CD4-positive, alpha-beta T cell treated with Interleukin-6 at 100 ng/mL for 8 hours (primary cell): ENCODE measurements around the gene RALGPS2.
"Not testable (repeated sequence)": the region's sequence is repeated elsewhere in the genome, so short reads cannot be mapped to it uniquely, and the experiment has no call there.

ENCODE experiments used
- DNase-seq: peaks from one replicate; pipeline ENCODE4 v3.0.0-alpha.2; 2020; ENCODE audit warnings: mixed read lengths, low spot score

Gene RALGPS2

GRCh38 chr1:178944729-178945128, 219.7 kb downstream of the RALGPS2 start:
- no peak for DNase-seq

DNA sequence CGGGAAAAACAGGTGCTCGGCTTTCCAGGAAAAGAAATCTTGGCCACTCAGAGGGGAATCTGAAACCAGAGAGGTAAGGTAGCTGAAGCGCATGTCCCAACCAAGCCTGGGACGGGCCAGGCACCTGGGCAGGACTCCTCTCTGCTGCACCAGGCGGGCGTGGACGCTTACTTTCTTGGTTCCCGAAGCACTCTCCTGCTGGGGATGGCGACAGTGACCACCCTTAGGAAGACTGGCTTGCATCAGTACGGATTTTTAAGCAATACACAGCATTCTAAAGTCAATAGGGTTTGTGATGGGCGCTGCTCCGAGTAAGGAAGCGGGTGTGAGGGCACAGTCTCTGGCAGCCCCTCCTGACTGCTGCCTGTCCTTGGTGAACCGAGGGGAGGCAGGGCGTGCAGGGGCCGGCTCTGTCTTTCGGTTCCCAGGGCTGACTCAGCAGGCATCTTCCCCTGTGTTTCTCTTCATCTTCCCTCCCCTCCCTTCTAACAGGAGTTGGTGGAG, 220.8 kb downstream of the RALGPS2 start:
- DNase-seq: no peak

GRCh38 chr1:178946416-178946815, 221.4 kb downstream of the RALGPS2 start:
- no peak for DNase-seq

GRCh38 chr1:178946855-178947676, 222.0 kb downstream of the RALGPS2 start:
- no peak for DNase-seq

GRCh38 chr1:178947677-178947981, 222.6 kb downstream of the RALGPS2 start:
- DNase-seq: no peak

- no peak for DNase-seq
These were observed 223.6 kb downstream of the RALGPS2 start for GRCh38 chr1:178948676-178949075.

DNA sequence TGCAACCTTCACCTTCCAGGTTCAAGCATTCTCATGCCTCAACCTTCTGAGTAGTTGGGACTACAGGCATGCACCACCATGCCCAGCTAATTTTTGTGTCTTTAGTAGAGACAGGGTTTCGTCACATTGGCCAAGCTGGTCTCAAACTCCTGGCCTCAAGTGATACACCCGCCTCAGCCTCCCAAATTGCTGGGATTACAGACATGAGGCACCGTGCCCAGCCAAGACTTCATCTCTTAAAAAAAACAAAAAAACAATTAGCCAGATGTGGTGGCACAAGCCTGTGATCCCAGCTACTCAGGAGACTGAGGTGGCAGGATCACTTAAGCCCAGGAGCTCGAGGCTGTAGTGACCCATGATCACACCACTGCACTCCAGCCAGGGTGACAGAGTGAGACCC, 224.8 kb downstream of the RALGPS2 start:
- not testable (repeated sequence) for DNase-seq

DNA sequence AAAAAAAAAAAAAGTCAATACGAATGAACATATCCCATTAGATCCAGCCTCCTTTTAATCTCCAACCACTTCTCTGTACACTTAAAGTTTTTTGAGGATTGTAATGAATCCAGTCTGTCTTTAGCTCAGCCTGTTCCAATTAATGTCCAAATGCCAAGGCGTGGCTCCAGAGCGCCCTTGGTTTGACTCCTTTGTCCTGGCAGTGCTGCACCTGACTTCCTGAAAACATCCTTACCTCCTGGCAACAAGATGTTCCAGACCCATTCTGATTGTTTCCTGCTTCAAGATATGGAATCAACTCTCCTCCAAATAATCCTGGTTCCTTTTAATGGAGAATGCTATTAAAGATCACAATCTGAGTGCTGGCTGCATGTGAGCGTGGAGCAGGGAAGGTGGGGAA, 226.6 kb downstream of the RALGPS2 start:
- DNase-seq: no peak

DNA sequence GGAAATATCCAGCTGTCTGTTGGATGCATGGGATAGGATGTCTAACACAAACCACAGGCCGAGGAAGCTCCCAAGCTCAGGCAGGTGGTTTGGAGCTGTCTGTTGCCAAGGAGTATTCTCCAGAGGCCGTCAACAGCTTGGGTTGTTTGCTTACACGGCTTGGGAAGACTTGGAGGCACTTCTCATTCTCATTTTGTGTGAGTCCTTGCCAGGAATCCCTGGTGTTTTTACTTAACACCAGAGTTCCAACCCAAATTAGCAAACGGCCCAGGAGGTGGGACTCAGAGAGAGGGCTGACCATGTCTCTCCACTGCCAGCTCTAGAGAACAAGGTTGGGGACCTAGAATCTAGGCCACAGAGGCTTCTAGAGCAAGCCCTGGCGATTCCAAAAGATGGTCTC, 228.0 kb downstream of the RALGPS2 start:
- no peak for DNase-seq

DNA sequence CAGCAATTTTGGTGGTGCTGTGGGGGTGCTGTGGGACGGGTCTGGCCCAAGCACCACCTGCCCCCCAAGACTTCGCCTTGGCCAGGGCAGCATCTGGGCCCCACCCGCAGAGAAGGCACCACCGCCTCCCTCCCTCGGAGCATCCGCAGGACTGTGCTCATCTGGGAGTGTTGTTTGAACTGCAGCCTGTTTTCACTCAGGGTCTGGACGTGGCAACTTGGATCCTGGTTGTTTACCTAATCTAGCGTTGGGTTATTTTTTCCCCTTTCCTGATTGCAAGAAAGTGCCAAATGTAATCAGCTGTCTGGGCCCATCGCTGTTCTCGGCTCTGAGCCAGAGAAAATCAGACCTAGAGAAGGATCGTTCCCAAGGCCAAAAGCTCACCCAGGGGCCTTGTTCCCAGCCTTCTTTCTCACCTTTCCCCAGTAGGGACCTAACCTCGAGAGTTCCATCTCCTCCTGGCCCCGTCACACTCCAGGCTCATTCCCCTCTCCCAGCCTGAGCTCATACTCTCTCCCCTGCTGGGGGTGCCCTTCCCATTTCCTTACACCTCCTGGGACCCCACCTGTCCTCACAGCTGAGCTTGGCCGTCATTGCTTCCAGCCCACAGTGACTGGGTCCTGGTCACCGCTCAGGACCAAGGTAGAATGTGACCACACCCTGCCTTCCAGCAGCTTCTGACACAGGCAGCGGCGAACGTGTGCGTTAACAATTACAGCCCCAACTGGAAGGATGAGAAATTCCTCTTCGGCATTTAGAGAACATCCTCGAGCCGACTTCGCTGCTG, 228.7 kb downstream of the RALGPS2 start:
- no peak for DNase-seq

GRCh38 chr1:178954325-178954690, 229.3 kb downstream of the RALGPS2 start:
- no peak for DNase-seq

DNA sequence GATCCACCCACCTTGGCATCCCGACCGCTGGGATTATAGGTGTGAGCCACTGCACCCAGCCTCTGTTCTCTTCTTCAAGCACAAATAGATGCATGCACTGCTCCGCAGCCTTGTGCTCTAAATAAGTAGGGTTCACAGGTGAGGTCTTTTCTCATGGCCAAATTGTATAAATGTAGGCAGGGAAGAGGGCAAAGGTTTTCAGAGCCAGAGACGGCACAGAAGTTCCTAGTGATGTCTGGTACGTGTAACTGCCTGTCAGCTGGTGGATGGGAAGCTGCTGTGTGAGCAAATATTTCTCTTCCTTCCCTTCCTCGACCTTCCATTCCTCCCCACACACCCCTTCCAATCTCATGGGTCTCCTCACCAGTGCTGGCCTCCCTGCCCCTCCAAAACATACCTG, 229.9 kb downstream of the RALGPS2 start:
- DNase-seq: no peak

- no peak for DNase-seq
These were observed 230.4 kb downstream of the RALGPS2 start for GRCh38 chr1:178955391-178955954.

- DNase-seq: no peak
These were observed 233.4 kb downstream of the RALGPS2 start for GRCh38 chr1:178958491-178958890.

GRCh38 chr1:178959543-178960460, 234.8 kb downstream of the RALGPS2 start:
- DNase-seq: no peak

DNA sequence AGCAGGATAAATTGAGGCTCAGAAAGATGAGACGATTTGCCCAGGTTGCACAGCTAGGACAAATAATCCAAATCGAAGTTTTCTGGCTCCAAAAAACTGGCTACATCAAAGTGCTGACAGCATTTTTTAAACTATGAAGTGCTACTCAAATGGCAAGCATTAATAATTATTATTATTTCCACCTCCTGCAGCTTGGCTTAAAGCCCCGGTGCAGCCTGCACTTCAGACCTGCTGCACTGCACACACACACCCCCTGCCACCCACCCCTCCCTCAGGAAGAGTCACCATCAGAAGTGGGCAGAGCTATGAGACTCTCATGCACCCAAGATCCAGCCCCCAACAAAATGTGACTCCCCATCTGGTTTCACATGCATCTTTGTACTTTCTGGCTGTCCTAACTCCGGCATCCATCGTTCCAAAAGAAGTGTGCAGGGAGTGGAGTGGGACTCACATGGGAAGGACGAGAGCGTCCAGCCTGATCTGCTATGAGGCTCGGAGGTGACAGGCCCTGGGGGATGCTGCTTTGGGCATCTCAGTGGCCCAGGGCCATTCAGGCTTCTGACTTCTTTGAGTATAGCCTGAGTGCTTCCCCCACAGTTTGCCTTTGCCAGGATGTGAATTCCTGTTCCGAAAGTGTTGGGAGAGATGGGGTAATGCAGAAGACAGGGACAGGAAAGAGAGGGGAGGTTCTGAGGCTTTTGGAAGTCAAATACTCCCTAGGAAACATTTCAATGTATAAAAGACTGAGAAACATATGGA, 235.6 kb downstream of the RALGPS2 start:
- no peak for DNase-seq

- no peak for DNase-seq
These were observed 236.3 kb downstream of the RALGPS2 start for GRCh38 chr1:178961331-178961730.

DNA sequence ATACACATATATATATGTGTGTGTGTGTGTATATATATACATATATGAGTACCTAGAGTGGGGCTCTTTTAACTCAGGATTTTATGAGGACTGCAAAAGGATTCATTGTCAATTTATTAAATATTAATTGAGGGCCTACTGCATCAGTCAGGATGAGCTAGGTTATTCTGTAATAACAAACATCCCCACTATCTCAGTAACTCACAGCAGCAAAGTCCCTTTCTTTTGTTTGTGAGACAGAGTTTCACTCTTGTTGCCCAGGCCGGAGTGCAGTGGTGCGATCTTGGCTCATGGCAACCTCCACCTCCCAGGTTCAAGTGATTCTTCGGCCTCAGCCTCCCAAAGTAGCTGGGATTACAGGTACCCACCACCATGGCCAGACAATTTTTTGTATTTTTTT, 236.8 kb downstream of the RALGPS2 start:
- DNase-seq: no peak

GRCh38 chr1:178962853-178963711, 238.0 kb downstream of the RALGPS2 start:
- DNase-seq: no peak
